Gastroesophageal sphincter (tissue), 3 donors: ENCODE data around the gene DLG3.

ENCODE experiments used
- CTCF ChIP-seq, 4 experiments: fragments of 200-600 bp in 2 of 4; fragments of 450-650 bp in 2 of 4; sonication (generic) in 1 of 4; IDR thresholded peaks; one replicate each; pipeline ENCODE4 v1.5.1; 2017 to 2019; ENCODE audit warnings: antibody characterized with exemption in 4 of 4, mild to moderate bottlenecking in 2 of 4, moderate library complexity in 2 of 4
- EP300 ChIP-seq: sonication (generic); formaldehyde crosslinking; IDR thresholded peaks from one replicate; pipeline ENCODE4 v1.6.1; 2017; ENCODE audit warnings: antibody characterized with exemption, mild to moderate bottlenecking
- POLR2A ChIP-seq, 2 donors: fragments of 450-650 bp; IDR thresholded peaks; one replicate each; pipeline ENCODE4 v1.6.1; 2017; ENCODE audit warnings: antibody characterized with exemption in 2 of 2, mild to moderate bottlenecking in 2 of 2, moderate library complexity in 1 of 2
- POLR2AphosphoS5 ChIP-seq: sonication (generic); formaldehyde crosslinking; IDR thresholded peaks from one replicate; pipeline ENCODE4 v1.6.1; 2017; ENCODE audit warnings: antibody characterized with exemption

GRCh38 chrX:70476166-70476933, 31.7 kb downstream of the DLG3 start:
- TF ChIP-seq CTCF (IDR thresholded peaks at IDR 0.05) (no peak), EP300 (no peak), POLR2A (IDR thresholded peaks at IDR 0.05) (no peak), POLR2AphosphoS5 (no peak)
